Vagina (tissue), 2 donors: Measurements from ENCODE around the gene KCNC4.

Source experiments
- POLR2A ChIP-seq, 2 donors: fragments of 450-650 bp; IDR thresholded peaks; one replicate each; pipeline ENCODE4 v1.6.1; 2017; ENCODE audit warnings: antibody characterized with exemption in 2 of 2, mild to moderate bottlenecking in 2 of 2, moderate library complexity in 2 of 2
- TF ChIP-seq, protein P1 (sequence below), 3 experiments: fragments of 450-650 bp in 2 of 3; fragments of 200-600 bp in 1 of 3; sonication (generic) in 1 of 3; IDR thresholded peaks; one replicate each; pipeline ENCODE4 v1.5.1; 2017 to 2019; ENCODE audit warnings: antibody characterized with exemption in 3 of 3, mild to moderate bottlenecking in 2 of 3, moderate library complexity in 2 of 3

- TF ChIP-seq, protein P1, sequence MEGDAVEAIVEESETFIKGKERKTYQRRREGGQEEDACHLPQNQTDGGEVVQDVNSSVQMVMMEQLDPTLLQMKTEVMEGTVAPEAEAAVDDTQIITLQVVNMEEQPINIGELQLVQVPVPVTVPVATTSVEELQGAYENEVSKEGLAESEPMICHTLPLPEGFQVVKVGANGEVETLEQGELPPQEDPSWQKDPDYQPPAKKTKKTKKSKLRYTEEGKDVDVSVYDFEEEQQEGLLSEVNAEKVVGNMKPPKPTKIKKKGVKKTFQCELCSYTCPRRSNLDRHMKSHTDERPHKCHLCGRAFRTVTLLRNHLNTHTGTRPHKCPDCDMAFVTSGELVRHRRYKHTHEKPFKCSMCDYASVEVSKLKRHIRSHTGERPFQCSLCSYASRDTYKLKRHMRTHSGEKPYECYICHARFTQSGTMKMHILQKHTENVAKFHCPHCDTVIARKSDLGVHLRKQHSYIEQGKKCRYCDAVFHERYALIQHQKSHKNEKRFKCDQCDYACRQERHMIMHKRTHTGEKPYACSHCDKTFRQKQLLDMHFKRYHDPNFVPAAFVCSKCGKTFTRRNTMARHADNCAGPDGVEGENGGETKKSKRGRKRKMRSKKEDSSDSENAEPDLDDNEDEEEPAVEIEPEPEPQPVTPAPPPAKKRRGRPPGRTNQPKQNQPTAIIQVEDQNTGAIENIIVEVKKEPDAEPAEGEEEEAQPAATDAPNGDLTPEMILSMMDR (IDR thresholded peaks at IDR 0.05): no peak
- no peak for TF ChIP-seq POLR2A (IDR thresholded peaks at IDR 0.05)
These were observed 33.0 kb downstream of the KCNC4 start for GRCh38 chr1:110243146-110243545.
